ENCODE results near the gene PIEZO1. TPM values are rescaled to one million over a fixed set of nuclear protein-coding genes. Genes with fewer than 3 reads are reported as not detected.

The PIEZO1 gene
- total and polyA plus RNA-seq, 9 of the 15 experiments (the other 6 are each of a cell fraction or from before 2014, with no cell fraction given) = 3.6 to 432 (median 131) TPM

DNA sequence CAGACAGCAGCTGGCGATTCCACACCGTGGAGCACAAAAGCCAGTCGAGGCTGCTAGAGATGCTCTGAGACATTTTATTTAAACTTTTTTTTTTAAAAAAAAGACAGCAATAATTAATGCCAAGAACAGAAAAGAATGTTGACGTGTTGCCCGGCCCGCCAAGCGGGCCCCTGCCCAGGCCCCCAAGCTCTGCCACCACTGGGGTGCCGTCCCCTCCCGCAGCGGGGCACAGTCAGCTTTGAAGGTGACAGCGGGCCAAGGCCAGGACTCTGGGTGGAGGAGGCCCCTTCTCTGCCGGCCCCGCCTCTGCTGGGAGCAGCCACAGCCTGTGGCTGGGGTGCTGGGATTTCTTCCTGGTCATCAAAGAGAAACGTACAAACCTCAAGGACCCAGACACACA lies 88.6 kb downstream of the PIEZO1 start:
- ATAC-seq = no peak
- Histone ChIP-seq H3K4me1 (replicated peaks in 1 of 2; ENCODE audit: control insufficient read depth in 2 of 2, insufficient read depth in 2 of 2, low read length in 2 of 2) (peaks cover 14 to 85% of the 10 kb centered on the region in 2 experiments), H3K9me1 (ENCODE audit: control insufficient read depth, insufficient read depth, low read length) (no peaks in the 10 kb centered on the region), H3K27me3 (ENCODE audit: control insufficient read depth in 2 of 2, insufficient read depth in 2 of 2, low read length in 2 of 2) (no peaks in the 10 kb centered on the region), H3K79me2 (ENCODE audit: control insufficient read depth, insufficient read depth, low read length) (peaks cover 5% of the 10 kb centered on the region), H3K27ac (ENCODE audit: extremely low read depth, low read depth, low read length) (no peak overlapping the region), H2AFZ (ENCODE audit: low read depth, low read length) (no peak overlapping the region), H3K36me3 (ENCODE audit: control insufficient read depth, insufficient read depth, low read length) (peaks cover 54% of the 10 kb centered on the region; the same call in 1 of the 3 replicates), H3K9ac (ENCODE audit: insufficient read depth in 1 of 2, low read depth in 2 of 2, low read length in 2 of 2) (peak overlapping the region in 1 of 2 experiments; percentile 20; a peak in 1 of 4 replicates), H3K9me3 (replicated peaks; ENCODE audit: control insufficient read depth, insufficient read depth, low read depth, low read length) (no peaks in the 10 kb centered on the region), H4K20me1 (replicated peaks; ENCODE audit: control insufficient read depth, insufficient read depth, low read length) (no peaks in the 10 kb centered on the region), H3K4me3 (no peak overlapping the region), H3K4me2 (ENCODE audit: insufficient read depth, low read length) (no peak overlapping the region)
- no peak for FAIRE-seq
- WGBS (ENCODE audit: insufficient coverage, low coverage, missing lambda C conversion rate) = 80% methylated on average over 13 of the region's 14 CpGs
- ChIA-PET CTCF (ENCODE audit: low intra/inter-chr PET ratio) (no interaction called here), POLR2A (interaction anchor here (0.7 to 1.0 kb wide), 3 partner anchors 9 to 181 kb away, joined by 3 read pairs; no protein-coding TSS in a partner anchor)
- intact Hi-C loops (cut with micrococcal nuclease) (no loop called here), in situ Hi-C loops (cut with MboI) (no loop called here)
- no TSS peak for BruUV-seq (replicated peaks)
- no peak for DNase-seq (ENCODE audit: extremely low read depth in 1 of 4, low spot score in 3 of 4)
- TF ChIP-seq RBFOX2 (IDR thresholded peaks at IDR 0.05; ENCODE audit: low read depth, low read length) (0 out of 2 replicates have a peak, but pooled peaks have one; percentile 2), BACH1 (tag; IDR thresholded peaks at IDR 0.05) (no peak), ADNP (tag; IDR thresholded peaks at IDR 0.05) (no peak)

DNA sequence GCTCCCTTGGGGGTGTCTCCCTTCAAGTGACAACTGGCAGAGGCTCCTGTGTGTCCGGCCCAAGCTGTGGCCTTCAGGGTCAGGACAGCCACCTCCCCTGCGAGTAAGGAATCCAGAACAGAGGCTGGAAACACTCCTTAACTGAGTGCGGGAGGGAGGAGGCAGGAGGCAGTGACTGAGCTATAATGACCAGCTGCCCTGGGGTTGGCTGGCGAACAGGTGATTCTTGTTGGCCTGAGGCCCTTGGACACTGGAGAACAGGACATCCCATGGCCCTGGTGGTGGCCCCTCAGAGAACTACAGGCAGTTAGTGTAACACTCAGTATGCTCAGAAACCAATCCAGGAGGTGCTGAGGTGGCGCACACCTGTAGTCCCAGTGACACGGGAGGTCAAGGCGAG lies 89.3 kb downstream of the PIEZO1 start:
- ATAC-seq = no peak
- Histone ChIP-seq H3K4me3 (no peak overlapping the region), H3K9me1 (ENCODE audit: control insufficient read depth, insufficient read depth, low read length) (no peaks in the 10 kb centered on the region), H3K4me1 (replicated peaks in 1 of 2; ENCODE audit: control insufficient read depth in 2 of 2, insufficient read depth in 2 of 2, low read length in 2 of 2) (peaks cover 9 to 85% of the 10 kb centered on the region in 2 experiments; a peak in 4 of 5 replicates), H3K9ac (ENCODE audit: insufficient read depth in 1 of 2, low read depth in 2 of 2, low read length in 2 of 2) (no peak overlapping the region; a peak in 1 of 4 replicates), H3K79me2 (ENCODE audit: control insufficient read depth, insufficient read depth, low read length) (no peaks in the 10 kb centered on the region), H3K27me3 (ENCODE audit: control insufficient read depth in 2 of 2, insufficient read depth in 2 of 2, low read length in 2 of 2) (no peaks in the 10 kb centered on the region), H3K9me3 (replicated peaks; ENCODE audit: control insufficient read depth, insufficient read depth, low read depth, low read length) (no peaks in the 10 kb centered on the region), H3K4me2 (ENCODE audit: insufficient read depth, low read length) (no peak overlapping the region), H3K27ac (ENCODE audit: extremely low read depth, low read depth, low read length) (no peak overlapping the region), H4K20me1 (replicated peaks; ENCODE audit: control insufficient read depth, insufficient read depth, low read length) (no peaks in the 10 kb centered on the region), H2AFZ (ENCODE audit: low read depth, low read length) (no peak overlapping the region), H3K36me3 (ENCODE audit: control insufficient read depth, insufficient read depth, low read length) (peaks cover 48% of the 10 kb centered on the region; the same call in 1 of the 3 replicates)
- intact Hi-C loops (cut with micrococcal nuclease) (no loop called here), in situ Hi-C loops (cut with MboI) (no loop called here)
- ChIA-PET POLR2A (interaction anchor here (0.6 to 1.0 kb wide), 4 partner anchors 9 to 181 kb away, joined by 3 read pairs; no protein-coding TSS in a partner anchor), CTCF (ENCODE audit: low intra/inter-chr PET ratio) (no interaction called here)
- no peak for DNase-seq (ENCODE audit: extremely low read depth in 1 of 4, low spot score in 3 of 4)
- WGBS (ENCODE audit: insufficient coverage, low coverage, missing lambda C conversion rate) = 80% methylated on average over 7 of the region's 7 CpGs
- TF ChIP-seq, protein P1, sequence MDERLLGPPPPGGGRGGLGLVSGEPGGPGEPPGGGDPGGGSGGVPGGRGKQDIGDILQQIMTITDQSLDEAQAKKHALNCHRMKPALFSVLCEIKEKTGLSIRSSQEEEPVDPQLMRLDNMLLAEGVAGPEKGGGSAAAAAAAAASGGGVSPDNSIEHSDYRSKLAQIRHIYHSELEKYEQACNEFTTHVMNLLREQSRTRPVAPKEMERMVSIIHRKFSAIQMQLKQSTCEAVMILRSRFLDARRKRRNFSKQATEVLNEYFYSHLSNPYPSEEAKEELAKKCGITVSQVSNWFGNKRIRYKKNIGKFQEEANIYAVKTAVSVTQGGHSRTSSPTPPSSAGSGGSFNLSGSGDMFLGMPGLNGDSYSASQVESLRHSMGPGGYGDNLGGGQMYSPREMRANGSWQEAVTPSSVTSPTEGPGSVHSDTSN (CRISPR knock-in tag; IDR thresholded peaks at IDR 0.05; ENCODE audit: low read depth) = no peak
- TF ChIP-seq, protein P1 (tag; conservative IDR thresholded peaks at IDR 0.05; ENCODE audit: low read depth) = no peak
- no peak for TF ChIP-seq HSF4 (CRISPR knock-in tag; IDR thresholded peaks at IDR 0.05; ENCODE audit: borderline replicate concordance)
- TF ChIP-seq, protein P2, sequence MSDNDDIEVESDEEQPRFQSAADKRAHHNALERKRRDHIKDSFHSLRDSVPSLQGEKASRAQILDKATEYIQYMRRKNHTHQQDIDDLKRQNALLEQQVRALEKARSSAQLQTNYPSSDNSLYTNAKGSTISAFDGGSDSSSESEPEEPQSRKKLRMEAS (CRISPR knock-in tag; IDR thresholded peaks at IDR 0.05) = peak; percentile 42; the same call in 1 of the 2 replicates
- peak; percentile 6 for FAIRE-seq
- no TSS peak for BruUV-seq (replicated peaks)
